Esophagus squamous epithelium (tissue), 4 donors: ENCODE results near the gene MGARP.

Experiments
- CTCF ChIP-seq, 6 experiments: fragments of 450-650 bp in 4 of 6; fragments of 200-600 bp in 2 of 6; sonication (generic) in 2 of 6; IDR thresholded peaks; one replicate each; pipeline ENCODE4 v1.5.1; 2016 to 2019; ENCODE audit warnings: antibody characterized with exemption in 6 of 6, mild to moderate bottlenecking in 4 of 6, moderate library complexity in 4 of 6
- POLR2A ChIP-seq, 4 donors: fragments of 450-650 bp; IDR thresholded peaks; one replicate each; pipeline ENCODE4 v1.6.1; 2017; ENCODE audit warnings: antibody characterized with exemption in 4 of 4, mild to moderate bottlenecking in 4 of 4, moderate library complexity in 3 of 4

- TF ChIP-seq CTCF (IDR thresholded peaks at IDR 0.05) (no peak), POLR2A (IDR thresholded peaks at IDR 0.05) (no peak)
Measured at GRCh38 chr4:139239127-139239772, 40.8 kb downstream of the MGARP start.
